Left ventricle myocardium superior (tissue), 1 donor: ENCODE measurements around the gene DMAC2L. TPM values are rescaled to one million over a fixed set of nuclear protein-coding genes. Genes with fewer than 3 reads are reported as not detected.

Experiments used
- ATAC-seq: fragments of 200-7000 bp; cut with Tn5 transposase; one replicate; pipeline ENCODE4 v1.9.1; 2020; ENCODE audit warnings: mild to moderate bottlenecking, moderate library complexity
- DNase-seq: peaks from one replicate; pipeline ENCODE4 v3.0.0-alpha.2; 2020
- intact Hi-C: fragments of 100-400 bp; cut with micrococcal nuclease; formaldehyde crosslinking; loops from one replicate; pipeline ENCODE4 v1.11.0; 2022
- total RNA-seq: library from RNA; stranded (reverse); fragmentation: NEBNext Ultra II Directional; extraction: Animal tissue kit (Norgen Biotek cat#: 25700); gene quantifications from one replicate; pipeline ENCODE4 v1.2.1, GENCODE V29; 2021
- donor health status: DM: no; HTN: yes; CAD: no; lungs with severe emphysema.

Gene DMAC2L
- total RNA-seq, 1 donor from 2014 or later = 22.6 TPM

GRCh38 chr14:50319721-50320120 is 7.6 kb downstream of the DMAC2L start:
- no peak for ATAC-seq
- no peak for DNase-seq
- intact Hi-C loops = loop anchor here (2.0 kb wide), 1 partner anchor 213 kb away; the partner anchor contains the start of gene MAP4K5

GRCh38 chr14:50320283-50320682 is 8.2 kb downstream of the DMAC2L start:
- ATAC-seq = peak; percentile 38
- intact Hi-C loops = loop anchor here (2.0 kb wide), 1 partner anchor 213 kb away; the partner anchor contains the start of gene MAP4K5
- DNase-seq = no peak

- peak; percentile 98 for ATAC-seq
- intact Hi-C loops = loop anchor here (2.0 kb wide), 1 partner anchor 212 kb away; the partner anchor contains the start of gene MAP4K5
- no peak for DNase-seq
Measured at GRCh38 chr14:50321009-50321660, 9.0 kb downstream of the DMAC2L start.

- intact Hi-C loops = loop anchor here (10.0 kb wide), 1 partner anchor 63 kb away; the partner anchor contains the start of gene CDKL1
- no peak for ATAC-seq
- DNase-seq = no peak
Measured at GRCh38 chr14:50331596-50331995, 19.5 kb downstream of the DMAC2L start.

- ATAC-seq (peak; percentile 87), DNase-seq (peak; percentile 47)
- intact Hi-C loops = loop anchor here (10.0 kb wide), 1 partner anchor 62 kb away; the partner anchor contains the start of gene CDKL1
Measured at GRCh38 chr14:50333014-50333509, 20.9 kb downstream of the DMAC2L start.

GRCh38 chr14:50334211-50334610 is 22.1 kb downstream of the DMAC2L start:
- intact Hi-C loops = loop anchor here (10.0 kb wide), 1 partner anchor 61 kb away; the partner anchor contains the start of gene CDKL1
- ATAC-seq (no peak), DNase-seq (no peak)

- peak; percentile 38 for DNase-seq
- intact Hi-C loops = loop anchor here (10.0 kb wide), 1 partner anchor 59 kb away; the partner anchor contains the start of gene CDKL1
- peak; percentile 47 for ATAC-seq
Measured at GRCh38 chr14:50335389-50335788, 23.3 kb downstream of the DMAC2L start.

GRCh38 chr14:50335989-50336824 is 24.1 kb downstream of the DMAC2L start:
- DNase-seq = peak; percentile 53
- peak; percentile 58 for ATAC-seq
- intact Hi-C loops = loop anchor here (10.0 kb wide), 1 partner anchor 59 kb away; the partner anchor contains the start of gene CDKL1

- ATAC-seq (no peak), DNase-seq (no peak)
- intact Hi-C loops = loop anchor here (10.0 kb wide), 1 partner anchor 56 kb away; the partner anchor contains the start of gene CDKL1
Measured at GRCh38 chr14:50338587-50338986, 26.5 kb downstream of the DMAC2L start.

- no peak for DNase-seq
- no peak for ATAC-seq
- intact Hi-C loops = loop anchor here (10.0 kb wide), 1 partner anchor 56 kb away; the partner anchor contains the start of gene CDKL1
Measured at GRCh38 chr14:50339178-50339804, 27.2 kb downstream of the DMAC2L start.

- intact Hi-C loops = no loop called here
Measured at GRCh38 chr14:50340045-50340444, 27.9 kb downstream of the DMAC2L start.

GRCh38 chr14:50340963-50341362 is 28.8 kb downstream of the DMAC2L start:
- intact Hi-C loops = no loop called here
- ATAC-seq = no peak
- no peak for DNase-seq

More at GRCh38 chr14:50340045-50340444, 27.9 kb downstream of the DMAC2L start:
- no peak for DNase-seq
- no peak for ATAC-seq

- DNase-seq (peak; percentile 48), ATAC-seq (peak; percentile 94)
- intact Hi-C loops = no loop called here
Measured at GRCh38 chr14:50342221-50343078, 30.3 kb downstream of the DMAC2L start.

GRCh38 chr14:50343434-50343833 is 31.3 kb downstream of the DMAC2L start:
- intact Hi-C loops = no loop called here
- ATAC-seq = peak; percentile 6
- DNase-seq = no peak

GRCh38 chr14:50344116-50344775 is 32.1 kb downstream of the DMAC2L start:
- DNase-seq (no peak), ATAC-seq (no peak)
- intact Hi-C loops = no loop called here

- intact Hi-C loops = no loop called here
Measured at GRCh38 chr14:50344876-50345563, 32.9 kb downstream of the DMAC2L start.

GRCh38 chr14:50345846-50346422 is 33.8 kb downstream of the DMAC2L start:
- intact Hi-C loops = no loop called here
- ATAC-seq = no peak
- no peak for DNase-seq

More at GRCh38 chr14:50344876-50345563, 32.9 kb downstream of the DMAC2L start:
- ATAC-seq = no peak
- DNase-seq = no peak
